ENCODE data around the gene CYP2D6.
"Not testable (repeated sequence)": the region's sequence is repeated elsewhere in the genome, so short reads cannot be mapped to it uniquely, and the experiment has no call there.

CYP2D6 gene

GRCh38 chr22:42158456-42159132 is 28.0 kb upstream of the CYP2D6 start:
- DNase-seq (ENCODE audit: low read depth) = no peak

GRCh38 chr22:42156598-42156997 is 26.0 kb upstream of the CYP2D6 start:
- no peak for DNase-seq (ENCODE audit: low read depth)

GRCh38 chr22:42156121-42156520 is 25.5 kb upstream of the CYP2D6 start:
- no peak for DNase-seq (ENCODE audit: low read depth)

GRCh38 chr22:42155053-42155543 is 24.5 kb upstream of the CYP2D6 start:
- no peak for DNase-seq (ENCODE audit: low read depth)

GRCh38 chr22:42154293-42155052 is 23.9 kb upstream of the CYP2D6 start:
- no peak for DNase-seq (ENCODE audit: low read depth)

- DNase-seq (ENCODE audit: low read depth) = no peak
These were observed 22.2 kb upstream of the CYP2D6 start for GRCh38 chr22:42152661-42153270.

- DNase-seq (ENCODE audit: low read depth) = no peak
These were observed 21.5 kb upstream of the CYP2D6 start for GRCh38 chr22:42151924-42152635.

GRCh38 chr22:42150727-42151590 is 20.3 kb upstream of the CYP2D6 start:
- no peak for DNase-seq (ENCODE audit: low read depth)

- DNase-seq (ENCODE audit: low read depth) = not testable (repeated sequence)
These were observed 19.2 kb upstream of the CYP2D6 start for GRCh38 chr22:42149798-42150197.

GRCh38 chr22:42145175-42145574 is 14.6 kb upstream of the CYP2D6 start:
- DNase-seq (ENCODE audit: low read depth) = no peak

GRCh38 chr22:42143859-42144822 is 13.5 kb upstream of the CYP2D6 start:
- not testable (repeated sequence) for DNase-seq (ENCODE audit: low read depth)

GRCh38 chr22:42142771-42143461 is 12.3 kb upstream of the CYP2D6 start:
- DNase-seq (ENCODE audit: low read depth) = no peak

GRCh38 chr22:42141307-42142057 is 10.9 kb upstream of the CYP2D6 start:
- not testable (repeated sequence) for DNase-seq (ENCODE audit: low read depth)

- not testable (repeated sequence) for DNase-seq (ENCODE audit: low read depth)
These were observed 9.5 kb upstream of the CYP2D6 start for GRCh38 chr22:42140153-42140552.

GRCh38 chr22:42139508-42139907 is 8.9 kb upstream of the CYP2D6 start:
- DNase-seq (ENCODE audit: low read depth) = not testable (repeated sequence)

- DNase-seq (ENCODE audit: low read depth) = no peak
These were observed 8.4 kb upstream of the CYP2D6 start for GRCh38 chr22:42138972-42139371.

- no peak for DNase-seq (ENCODE audit: low read depth)
These were observed 7.6 kb upstream of the CYP2D6 start for GRCh38 chr22:42138122-42138770.

- DNase-seq (ENCODE audit: low read depth) = not testable (repeated sequence)
These were observed 5.1 kb upstream of the CYP2D6 start for GRCh38 chr22:42135688-42136087.

Data from stromal cell of bone marrow (primary cell).